GM12872 (cell line): ENCODE measurements around the gene FRY.

Source experiments
- TF ChIP-seq, protein P1 (sequence below): IDR thresholded peaks from 3 replicates; pipeline ENCODE4 v1.5.1; 2011; ENCODE audit warnings: low read depth, mild to moderate bottlenecking, low read length, moderate library complexity; ENCODE audit not compliant: insufficient read depth

Gene FRY

GRCh38 chr13:32092496-32092895 lies 60.9 kb downstream of the FRY start:
- TF ChIP-seq, protein P1, sequence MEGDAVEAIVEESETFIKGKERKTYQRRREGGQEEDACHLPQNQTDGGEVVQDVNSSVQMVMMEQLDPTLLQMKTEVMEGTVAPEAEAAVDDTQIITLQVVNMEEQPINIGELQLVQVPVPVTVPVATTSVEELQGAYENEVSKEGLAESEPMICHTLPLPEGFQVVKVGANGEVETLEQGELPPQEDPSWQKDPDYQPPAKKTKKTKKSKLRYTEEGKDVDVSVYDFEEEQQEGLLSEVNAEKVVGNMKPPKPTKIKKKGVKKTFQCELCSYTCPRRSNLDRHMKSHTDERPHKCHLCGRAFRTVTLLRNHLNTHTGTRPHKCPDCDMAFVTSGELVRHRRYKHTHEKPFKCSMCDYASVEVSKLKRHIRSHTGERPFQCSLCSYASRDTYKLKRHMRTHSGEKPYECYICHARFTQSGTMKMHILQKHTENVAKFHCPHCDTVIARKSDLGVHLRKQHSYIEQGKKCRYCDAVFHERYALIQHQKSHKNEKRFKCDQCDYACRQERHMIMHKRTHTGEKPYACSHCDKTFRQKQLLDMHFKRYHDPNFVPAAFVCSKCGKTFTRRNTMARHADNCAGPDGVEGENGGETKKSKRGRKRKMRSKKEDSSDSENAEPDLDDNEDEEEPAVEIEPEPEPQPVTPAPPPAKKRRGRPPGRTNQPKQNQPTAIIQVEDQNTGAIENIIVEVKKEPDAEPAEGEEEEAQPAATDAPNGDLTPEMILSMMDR, result no peak

GRCh38 chr13:32093006-32093405 lies 61.4 kb downstream of the FRY start:
- TF ChIP-seq, protein P1, result no peak

DNA sequence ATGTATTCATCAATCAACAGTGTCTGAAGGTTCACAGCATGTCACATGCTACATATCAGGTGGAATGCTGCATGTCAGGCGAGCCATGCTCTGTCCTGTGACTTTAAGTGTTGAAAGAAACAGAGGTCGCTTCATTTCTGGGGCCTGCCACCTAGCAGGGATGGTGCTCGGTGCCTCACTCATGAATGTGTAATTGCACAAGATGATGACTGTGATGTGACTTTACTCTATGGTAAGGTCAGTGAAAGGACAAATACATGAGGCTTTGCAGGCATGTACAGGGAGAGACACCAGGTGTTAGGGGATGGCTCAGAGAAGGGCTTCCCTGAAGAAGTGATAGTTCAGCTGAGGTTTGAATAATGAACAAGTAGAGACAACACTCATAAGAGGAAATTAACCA lies 66.7 kb downstream of the FRY start:
- TF ChIP-seq, protein P1, result no peak

- TF ChIP-seq, protein P1, result no peak
Measured at GRCh38 chr13:32105653-32106313, 74.2 kb downstream of the FRY start.

DNA sequence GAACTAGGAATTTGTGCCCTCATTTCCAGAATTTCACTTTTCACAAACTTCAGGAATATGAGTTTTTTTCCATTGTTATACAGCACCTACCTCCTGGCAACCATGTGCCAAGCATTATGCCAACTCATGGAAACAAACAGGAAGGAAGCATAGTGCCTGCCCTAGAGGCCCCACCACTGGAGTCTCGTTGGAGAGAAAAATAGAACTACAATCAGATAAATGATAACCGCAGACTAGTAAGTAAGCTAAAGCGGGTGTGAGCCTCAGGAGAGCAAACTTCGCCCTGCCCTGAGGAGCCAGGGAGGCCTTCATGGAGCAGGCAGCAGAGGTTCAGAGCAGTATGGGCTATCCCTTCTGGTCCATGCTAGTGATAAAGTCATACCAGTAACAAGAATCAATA lies 75.9 kb downstream of the FRY start:
- TF ChIP-seq, protein P1, result no peak

DNA sequence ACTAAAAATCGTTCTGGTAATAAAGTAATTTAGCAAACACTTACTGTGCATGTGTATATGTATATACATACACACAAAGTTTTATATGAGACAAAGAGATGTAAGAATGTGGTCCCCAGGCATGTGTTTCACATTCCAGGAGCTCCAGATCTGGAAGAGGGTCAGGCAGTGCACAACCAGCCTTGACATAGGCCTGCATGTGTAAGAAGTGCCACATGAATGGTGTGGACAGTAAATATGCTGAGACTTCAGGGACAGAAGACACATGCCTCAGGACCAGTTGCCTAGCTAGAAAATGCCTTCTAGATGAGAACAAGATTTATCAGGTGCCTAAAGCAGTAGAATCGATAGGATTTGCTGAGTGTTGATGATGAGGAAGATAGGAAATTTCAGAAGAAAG lies 76.4 kb downstream of the FRY start:
- TF ChIP-seq, protein P1, result no peak

GRCh38 chr13:32113532-32113931 lies 82.0 kb downstream of the FRY start:
- TF ChIP-seq, protein P1, result no peak
